Pulmonary artery endothelial cell (primary cell): Measurements from ENCODE around the gene VWA3A. TPM values are rescaled to one million over a fixed set of nuclear protein-coding genes. Genes with fewer than 3 reads are reported as not detected.

ENCODE experiments used
- DNase-seq: peaks from one replicate; pipeline ENCODE4 v3.0.0-alpha.2; 2011; ENCODE audit warnings: low read depth, low spot score
- total RNA-seq: library from RNA; depleted of rRNA; stranded (reverse); fragments of >200 nt; gene quantifications from 2 replicates; pipeline ENCODE4 v1.2.3, GENCODE V29; 2014

Gene VWA3A
- total RNA-seq, 1 donor from 2014 or later = not detected

- no peak for DNase-seq
These were observed 85.9 kb downstream of the VWA3A start for GRCh38 chr16:22177968-22178930.

GRCh38 chr16:22181426-22181825, 89.1 kb downstream of the VWA3A start:
- no peak for DNase-seq

- DNase-seq = no peak
These were observed 89.5 kb downstream of the VWA3A start for GRCh38 chr16:22181843-22182242.

GRCh38 chr16:22183335-22183734, 91.0 kb downstream of the VWA3A start:
- DNase-seq = no peak

GRCh38 chr16:22183901-22184614, 91.7 kb downstream of the VWA3A start:
- no peak for DNase-seq

- no peak for DNase-seq
These were observed 92.3 kb downstream of the VWA3A start for GRCh38 chr16:22184615-22184968.

GRCh38 chr16:22186517-22186916, 94.2 kb downstream of the VWA3A start:
- no peak for DNase-seq

- DNase-seq = no peak
These were observed 95.9 kb downstream of the VWA3A start for GRCh38 chr16:22188267-22188594.

- DNase-seq = peak; percentile 66
These were observed 96.5 kb downstream of the VWA3A start for GRCh38 chr16:22188595-22189442.

- DNase-seq = no peak
These were observed 97.2 kb downstream of the VWA3A start for GRCh38 chr16:22189473-22190080.

GRCh38 chr16:22190081-22190775, 97.9 kb downstream of the VWA3A start:
- peak; percentile 98 for DNase-seq

- peak; percentile 98 for DNase-seq
These were observed 98.6 kb downstream of the VWA3A start for GRCh38 chr16:22190776-22191531.

- DNase-seq = no peak
These were observed 99.4 kb downstream of the VWA3A start for GRCh38 chr16:22191532-22192260.

- DNase-seq = peak; percentile 97
These were observed 100.1 kb downstream of the VWA3A start for GRCh38 chr16:22192261-22193062.

- no peak for DNase-seq
These were observed 100.7 kb downstream of the VWA3A start for GRCh38 chr16:22193063-22193411.

- DNase-seq = no peak
These were observed 102.5 kb downstream of the VWA3A start for GRCh38 chr16:22194707-22195444.

GRCh38 chr16:22195445-22195694, 103.0 kb downstream of the VWA3A start:
- DNase-seq = no peak
